T-helper 17 cell (primary cell): ENCODE measurements around the gene TUBA4B. TPM values are rescaled to one million over a fixed set of nuclear protein-coding genes. Genes with fewer than 3 reads are reported as not detected.

ENCODE experiments used
- ATAC-seq: fragments of 150-1000 bp; cut with Tn5 transposase; 2 replicates; pipeline ENCODE4 v1.10.0; 2021; ENCODE audit warnings: mild to moderate bottlenecking, moderate library complexity
- DNase-seq, 3 donors: peaks; one replicate each; pipeline versions ENCODE4 v3.0.0 to v3.0.0-alpha.2; 2020 to 2021
- H3K9me3 ChIP-seq: one replicate; pipeline ENCODE4 v1.7.0; 2013; ENCODE audit warnings: low read length, mild to moderate bottlenecking; ENCODE audit not compliant: control insufficient read depth, poor library complexity, severe bottlenecking
- H3K27ac Mint-ChIP-seq: one replicate; pipeline ENCODE4 v1.8.0; 2022; ENCODE audit warnings: mild to moderate bottlenecking, moderate library complexity, mixed read lengths
- H3K27me3 Mint-ChIP-seq: one replicate; pipeline ENCODE4 v1.8.0; 2022; ENCODE audit warnings: mixed read lengths
- H3K36me3 Mint-ChIP-seq: one replicate; pipeline ENCODE4 v1.8.0; 2022; ENCODE audit warnings: low read depth, mixed read lengths
- H3K4me1 Mint-ChIP-seq: one replicate; pipeline ENCODE4 v1.8.0; 2022; ENCODE audit warnings: mild to moderate bottlenecking, mixed read lengths
- H3K4me3 Mint-ChIP-seq: one replicate; pipeline ENCODE4 v1.8.0; 2022; ENCODE audit warnings: mild to moderate bottlenecking, moderate library complexity, mixed read lengths
- total RNA-seq, 4 donors: library from RNA in 2 of 4; stranded (reverse) in 2 of 4; gene quantifications; one replicate each; pipeline ENCODE4 v1.2.3 and lab custom pipeline; 2022 to 2026

The TUBA4B gene
- total RNA-seq, 2 donors from 2014 or later, result not detected

DNA sequence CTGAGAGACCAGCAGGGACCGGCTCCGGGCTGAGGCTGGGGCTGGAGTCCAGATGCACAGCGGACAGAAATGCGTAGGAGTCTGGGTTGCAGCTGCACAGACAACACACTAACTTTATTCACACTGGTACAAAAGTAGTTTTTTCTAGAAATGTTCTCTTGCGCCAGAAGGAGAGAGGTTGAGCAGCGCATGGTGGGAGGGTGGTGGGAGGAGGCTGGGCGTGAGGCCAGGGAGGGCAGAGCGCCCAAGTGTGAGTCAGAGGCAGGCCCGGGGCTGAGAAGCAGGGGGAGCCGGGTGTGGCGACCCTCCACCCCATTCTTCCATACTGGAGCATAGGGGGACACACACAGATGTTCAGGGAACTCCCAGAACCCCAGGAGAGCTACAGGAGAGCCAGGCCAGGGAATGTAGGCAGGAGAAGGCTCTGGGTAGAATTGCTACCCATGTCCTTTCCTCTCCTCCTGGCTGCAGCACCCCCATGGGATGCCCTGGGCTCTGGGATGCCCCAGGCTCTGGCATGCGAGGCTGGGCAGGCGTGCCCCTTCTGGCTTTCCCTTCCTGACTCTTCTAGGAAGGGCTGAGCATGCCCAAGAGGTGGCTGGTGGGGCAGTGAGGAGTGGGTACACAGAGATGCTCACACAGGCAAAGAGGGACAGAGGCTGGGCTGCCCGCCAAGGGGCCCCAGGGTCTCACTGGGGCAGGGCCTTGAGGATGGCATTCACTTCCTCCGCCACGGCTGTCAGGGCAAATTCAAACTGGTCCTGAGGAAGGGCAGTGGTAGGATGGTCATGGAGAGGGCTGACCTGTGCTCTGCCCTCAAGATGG, 36.7 kb downstream of the TUBA4B start:
- H3K4me3 Mint-ChIP-seq, result no peak overlapping the region
- H3K27me3 Mint-ChIP-seq, result no peaks in the 10 kb centered on the region
- ATAC-seq, result no peak
- DNase-seq, result no peak
- peaks cover 6% of the 10 kb centered on the region for H3K4me1 Mint-ChIP-seq
- H3K9me3 ChIP-seq, result no peaks in the 10 kb centered on the region
- H3K36me3 Mint-ChIP-seq, result no peaks in the 10 kb centered on the region
- H3K27ac Mint-ChIP-seq, result no peak overlapping the region

DNA sequence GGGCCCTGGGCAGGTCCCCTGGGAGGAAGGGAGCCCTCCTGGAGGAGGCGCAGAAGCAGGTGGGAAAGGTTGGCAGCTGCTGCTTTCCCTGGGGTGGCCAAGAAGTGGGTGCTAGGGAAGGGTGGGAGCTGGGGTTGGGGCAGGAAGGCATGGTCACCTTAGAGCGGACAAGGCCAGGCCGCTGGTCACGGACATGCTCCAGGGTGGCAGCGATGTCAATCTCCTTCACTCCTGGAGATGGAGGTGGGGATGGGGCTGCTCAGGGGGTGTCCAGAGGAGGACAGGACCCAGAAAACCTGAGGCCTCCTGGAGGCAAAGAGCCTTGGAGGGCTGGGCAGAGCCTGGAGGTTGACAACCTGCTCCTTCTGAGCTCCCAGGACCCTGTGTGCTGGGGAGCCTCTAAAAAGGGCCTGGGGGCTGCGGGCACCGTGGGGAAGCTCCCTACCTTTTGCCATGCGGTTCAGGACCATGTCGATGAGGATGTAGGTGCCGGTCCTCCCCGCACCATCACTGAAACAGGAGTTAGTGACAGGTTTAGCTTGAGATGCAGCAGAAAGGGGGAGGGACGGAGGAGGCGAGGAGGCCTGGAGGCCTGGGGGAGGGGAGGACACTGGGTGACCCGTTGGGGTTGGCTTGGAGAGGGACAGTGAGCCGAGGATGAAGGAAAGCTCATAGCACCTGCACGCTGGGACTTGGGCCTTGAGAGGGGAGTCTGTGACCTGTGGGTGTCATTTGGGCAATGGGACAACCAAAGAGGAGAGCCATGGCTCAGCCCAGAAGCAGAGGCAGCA, 37.5 kb downstream of the TUBA4B start:
- ATAC-seq (no peak), DNase-seq (no peak)
- H3K4me1 Mint-ChIP-seq, result peaks cover 6% of the 10 kb centered on the region
- no peak overlapping the region for H3K4me3 Mint-ChIP-seq
- no peak overlapping the region for H3K27ac Mint-ChIP-seq
- no peaks in the 10 kb centered on the region for H3K27me3 Mint-ChIP-seq
- no peaks in the 10 kb centered on the region for H3K36me3 Mint-ChIP-seq
- no peaks in the 10 kb centered on the region for H3K9me3 ChIP-seq

DNA sequence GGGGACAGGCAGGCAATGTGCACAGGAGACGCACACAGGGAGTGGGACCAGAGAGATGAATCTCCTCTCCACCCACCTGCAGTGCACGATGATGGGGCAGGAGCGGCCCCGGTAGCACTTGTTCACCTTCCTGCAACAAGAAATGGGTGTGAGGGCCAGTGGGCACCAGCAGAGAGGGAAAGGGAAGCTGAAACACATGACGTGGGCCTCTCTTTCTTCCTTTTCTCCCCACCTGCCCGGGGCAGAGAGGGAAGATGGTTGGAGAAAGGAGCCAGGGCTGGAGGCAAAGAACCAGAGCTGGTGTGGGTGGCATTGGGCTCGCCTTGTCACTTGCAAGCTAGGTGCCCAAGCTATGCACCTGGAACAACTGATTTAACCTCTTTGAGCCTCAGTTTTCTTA, 38.4 kb downstream of the TUBA4B start:
- DNase-seq (no peak), ATAC-seq (no peak)
- Mint-ChIP-seq H3K4me3 (no peak overlapping the region), H3K36me3 (no peaks in the 10 kb centered on the region), H3K4me1 (peaks cover 10% of the 10 kb centered on the region), H3K27ac (no peak overlapping the region), H3K27me3 (no peaks in the 10 kb centered on the region)
- H3K9me3 ChIP-seq, result no peaks in the 10 kb centered on the region

DNA sequence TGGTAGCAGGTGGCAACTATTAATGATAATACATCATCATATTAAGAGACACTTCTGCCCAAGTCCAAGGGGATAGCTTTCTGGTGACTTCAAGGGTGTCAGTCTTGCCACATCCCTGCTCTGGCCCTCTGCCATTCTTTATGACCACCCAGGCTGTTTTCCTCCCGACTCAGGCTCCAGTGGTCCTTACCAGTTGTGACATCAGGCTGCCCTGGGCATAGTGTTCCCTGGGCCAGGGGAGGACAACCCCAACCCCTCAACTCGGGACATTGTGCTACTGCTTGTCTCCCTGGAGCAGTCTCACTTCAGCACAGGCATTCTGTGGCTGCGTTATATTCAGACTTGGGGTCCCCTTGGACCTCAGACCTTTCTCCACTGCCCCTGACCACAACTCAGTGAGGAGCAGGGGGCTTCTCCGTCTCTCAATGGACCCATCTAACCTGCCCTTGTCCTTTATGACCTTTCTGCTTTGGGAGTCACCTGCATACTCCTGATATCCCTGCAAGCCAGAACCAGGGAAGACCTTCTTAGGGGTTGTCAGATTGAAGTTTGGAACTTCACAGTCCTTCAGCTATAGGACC, 39.0 kb downstream of the TUBA4B start:
- Mint-ChIP-seq H3K36me3 (no peaks in the 10 kb centered on the region), H3K4me1 (peaks cover 11% of the 10 kb centered on the region), H3K27me3 (no peaks in the 10 kb centered on the region), H3K27ac (no peak overlapping the region), H3K4me3 (no peak overlapping the region)
- no peaks in the 10 kb centered on the region for H3K9me3 ChIP-seq
- ATAC-seq (no peak), DNase-seq (no peak)

DNA sequence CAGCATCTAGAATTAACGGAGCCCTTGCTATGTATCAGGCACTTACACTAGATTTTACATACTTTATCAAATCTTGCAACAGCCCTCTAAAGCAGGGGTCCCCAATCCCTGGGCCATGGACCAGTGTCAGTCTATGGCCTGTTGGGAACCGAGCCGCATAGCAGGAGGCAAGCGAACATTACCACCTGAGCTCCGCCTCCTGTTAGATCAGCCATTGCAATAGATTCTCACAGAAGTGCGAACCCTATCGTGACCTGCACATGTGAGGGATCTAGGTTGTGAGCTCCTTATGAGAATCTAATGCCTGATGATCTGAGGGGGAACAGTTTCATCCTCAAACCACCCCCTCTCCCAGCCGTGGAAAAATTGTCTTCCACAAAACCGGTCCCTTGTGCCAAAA, 39.6 kb downstream of the TUBA4B start:
- Mint-ChIP-seq H3K27me3 (no peaks in the 10 kb centered on the region), H3K4me3 (no peak overlapping the region), H3K4me1 (peaks cover 11% of the 10 kb centered on the region), H3K36me3 (no peaks in the 10 kb centered on the region), H3K27ac (no peak overlapping the region)
- no peak for DNase-seq
- no peaks in the 10 kb centered on the region for H3K9me3 ChIP-seq
- no peak for ATAC-seq

DNA sequence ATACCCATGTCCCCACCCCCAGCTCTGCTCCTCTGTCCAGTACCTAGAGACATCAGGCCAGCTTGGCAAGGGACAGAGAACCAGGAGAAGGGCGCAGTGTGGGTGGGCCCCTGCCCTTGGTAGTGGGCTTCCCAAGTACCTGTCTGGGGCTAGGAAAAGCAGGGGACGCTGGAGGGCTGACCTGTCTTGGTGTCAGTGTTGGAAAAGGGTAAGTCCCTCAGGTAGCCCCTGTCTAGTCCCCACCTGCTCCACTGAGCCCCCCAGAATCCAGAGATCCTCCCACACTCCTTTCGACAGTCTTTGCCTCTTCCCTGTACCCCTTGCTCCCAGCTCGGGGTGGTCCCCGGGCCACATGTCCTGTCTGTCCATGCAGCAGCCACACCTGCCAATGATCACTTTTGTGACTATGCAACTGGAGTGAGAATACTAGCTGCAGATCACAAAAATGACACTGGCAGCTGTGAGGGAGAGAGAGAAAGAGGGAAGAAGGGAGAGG, 40.7 kb downstream of the TUBA4B start:
- ATAC-seq, result no peak
- peak overlapping the region; percentile 66 for H3K27ac Mint-ChIP-seq
- H3K9me3 ChIP-seq, result no peaks in the 10 kb centered on the region
- no peaks in the 10 kb centered on the region for H3K36me3 Mint-ChIP-seq
- peaks cover 11% of the 10 kb centered on the region for H3K4me1 Mint-ChIP-seq
- peak overlapping the region; percentile 90 for H3K4me3 Mint-ChIP-seq
- H3K27me3 Mint-ChIP-seq, result no peaks in the 10 kb centered on the region
- DNase-seq, result no peak

DNA sequence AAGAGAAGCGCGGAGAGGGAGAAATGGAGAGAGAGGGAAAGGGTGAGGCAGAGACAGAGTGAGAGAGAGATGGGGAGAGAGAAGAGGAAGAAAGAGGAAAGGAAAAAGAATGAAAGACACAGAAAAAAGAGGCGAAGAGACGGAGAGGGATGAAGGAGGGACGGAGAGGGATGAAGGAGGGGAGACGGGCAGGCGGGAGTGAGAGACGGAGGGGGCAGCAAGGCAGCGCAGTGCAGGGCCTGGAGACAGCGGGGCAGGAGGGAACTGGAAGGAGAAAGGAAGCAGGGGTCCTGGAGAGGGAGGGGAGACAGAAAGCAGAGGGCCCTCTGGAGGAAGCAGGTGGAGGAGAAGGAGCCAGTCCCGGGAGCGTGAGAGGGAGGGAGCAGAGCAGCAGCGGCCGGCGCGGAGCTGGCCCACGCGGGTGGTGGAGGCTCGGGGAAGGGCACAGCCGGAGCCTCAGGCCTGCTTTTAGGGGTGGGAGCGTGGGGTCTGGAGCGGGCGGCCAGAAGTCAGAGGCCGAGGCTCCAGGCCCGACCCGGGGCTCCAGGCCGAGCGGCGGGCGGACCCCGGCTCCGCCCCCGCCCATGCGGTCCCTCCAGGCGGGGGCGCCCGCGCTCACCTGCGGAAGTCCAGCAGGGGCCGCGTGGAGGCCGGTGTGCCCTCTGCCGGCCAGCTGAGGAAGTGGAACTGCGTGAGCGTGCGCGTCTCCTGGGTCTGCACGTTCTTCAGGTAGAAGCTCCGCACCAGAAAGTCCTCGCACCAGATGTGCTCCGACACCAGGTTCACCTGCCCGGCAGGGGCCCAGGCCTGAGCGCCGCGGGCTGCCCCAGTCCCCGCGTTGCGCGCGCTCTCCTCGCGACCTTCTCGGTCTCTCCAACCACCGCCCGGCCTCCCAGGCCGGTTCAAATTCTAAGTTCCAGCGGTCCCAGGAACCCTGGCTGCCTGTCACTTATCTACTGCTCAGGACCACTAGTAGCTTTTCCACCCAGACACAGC, 41.6 kb downstream of the TUBA4B start:
- H3K27ac Mint-ChIP-seq, result peak overlapping the region; percentile 66
- H3K36me3 Mint-ChIP-seq, result no peaks in the 10 kb centered on the region

DNA sequence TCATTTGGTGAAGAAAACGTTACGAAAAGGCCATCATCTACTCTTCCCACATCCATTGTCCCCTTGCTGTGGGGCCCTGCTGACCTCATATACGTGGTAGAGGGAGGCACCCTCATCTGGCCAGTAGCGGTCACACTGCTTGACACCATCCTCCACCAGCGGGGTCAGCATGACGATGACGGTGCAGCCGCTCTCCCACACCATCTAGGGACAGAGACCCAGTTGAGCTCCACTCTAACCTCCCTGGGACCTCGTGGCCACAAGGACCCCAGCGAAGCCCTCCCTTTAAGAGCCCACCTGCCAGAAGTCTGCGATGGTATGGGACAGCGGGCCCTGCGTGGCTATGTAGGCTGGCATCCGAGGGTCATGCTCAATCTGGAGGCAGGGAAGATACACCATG, 43.1 kb downstream of the TUBA4B start:
- Mint-ChIP-seq H3K4me1 (peaks cover 15% of the 10 kb centered on the region), H3K27me3 (peaks cover 15% of the 10 kb centered on the region), H3K4me3 (no peak overlapping the region), H3K36me3 (no peaks in the 10 kb centered on the region), H3K27ac (peak overlapping the region; percentile 1)
- DNase-seq, result no peak
- no peak for ATAC-seq
- no peaks in the 10 kb centered on the region for H3K9me3 ChIP-seq

More for the DNA sequence above, 41.6 kb downstream of the TUBA4B start:
- Mint-ChIP-seq H3K4me1 (peaks cover 14% of the 10 kb centered on the region), H3K27me3 (peaks cover 1% of the 10 kb centered on the region), H3K4me3 (peak overlapping the region; percentile 90)
- no peaks in the 10 kb centered on the region for H3K9me3 ChIP-seq
- DNase-seq (peak; percentile 83 to 90 (median 89)), ATAC-seq (peak; percentile 97)

DNA sequence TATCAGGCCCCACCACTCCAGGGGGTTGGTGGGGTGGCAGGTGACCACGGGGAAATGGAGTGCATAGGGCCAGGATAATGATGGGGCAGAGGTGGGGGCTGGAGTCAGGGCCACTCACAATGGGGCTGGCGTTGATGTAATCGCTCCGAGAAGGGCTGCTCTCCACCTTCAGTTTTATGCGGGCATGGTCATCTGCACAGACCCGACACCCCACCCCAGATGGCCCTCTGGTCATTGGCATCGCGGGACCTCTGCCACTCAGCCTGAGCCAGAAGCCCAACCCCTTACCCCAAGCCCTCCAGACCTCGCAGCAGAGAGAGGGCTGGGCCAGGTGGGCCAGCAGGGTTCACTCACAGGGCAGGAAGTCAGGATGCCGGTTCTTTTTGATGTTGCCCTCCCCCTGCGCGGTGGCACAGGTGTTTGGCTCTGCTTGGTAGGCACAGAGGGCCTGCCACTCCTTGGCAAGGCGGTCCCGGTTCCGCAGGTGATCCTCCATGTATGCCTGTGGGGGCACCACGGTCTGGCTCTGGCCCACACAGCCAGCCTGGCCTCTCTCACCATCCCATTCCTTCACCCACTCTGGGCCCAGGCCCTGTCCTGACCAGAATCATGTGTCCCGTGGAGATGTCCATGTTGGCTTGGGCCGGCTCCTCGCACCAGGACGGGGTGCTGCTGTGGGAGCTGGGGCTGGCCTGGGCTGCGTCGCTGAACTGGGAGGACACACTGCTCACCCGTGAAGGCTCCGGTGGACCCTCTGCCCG, 43.8 kb downstream of the TUBA4B start:
- peaks cover 22% of the 10 kb centered on the region for H3K27me3 Mint-ChIP-seq
- no peak overlapping the region for H3K4me3 Mint-ChIP-seq
- no peak for DNase-seq
- H3K27ac Mint-ChIP-seq, result no peak overlapping the region
- no peak for ATAC-seq
- no peaks in the 10 kb centered on the region for H3K9me3 ChIP-seq
- H3K36me3 Mint-ChIP-seq, result no peaks in the 10 kb centered on the region
- H3K4me1 Mint-ChIP-seq, result peaks cover 19% of the 10 kb centered on the region

DNA sequence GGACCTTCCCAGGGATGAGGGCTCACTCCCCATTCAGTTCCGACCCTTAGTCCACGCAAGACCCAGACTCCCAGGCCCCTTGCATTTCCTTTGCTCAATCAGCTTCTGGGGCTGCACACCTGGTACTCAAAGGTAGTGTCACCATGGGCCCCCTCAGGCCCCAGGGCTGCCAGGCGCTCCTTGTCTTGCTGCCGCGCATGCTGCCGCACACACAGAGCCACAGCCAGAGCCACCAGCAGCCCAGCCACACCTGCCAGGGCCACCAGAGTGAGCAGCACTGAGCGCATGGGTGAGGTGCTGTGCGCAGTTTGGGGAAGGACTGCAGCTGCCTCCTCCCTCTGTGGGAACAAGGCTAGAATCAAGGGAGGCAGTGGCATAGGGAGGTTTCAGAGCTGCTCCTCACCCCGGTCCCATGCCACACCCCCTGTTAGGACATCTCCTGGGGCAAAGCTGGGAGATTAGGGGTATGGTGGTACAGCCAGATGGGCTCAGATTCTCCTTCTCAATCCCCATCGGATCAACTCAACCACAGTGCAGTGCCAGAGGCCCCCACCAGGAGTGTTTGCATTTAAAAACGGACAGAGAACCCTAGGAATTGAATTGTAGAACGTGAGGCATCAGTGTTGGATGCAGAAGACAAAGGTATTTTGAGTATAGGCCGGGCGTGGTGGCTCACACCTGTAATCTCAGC, 44.9 kb downstream of the TUBA4B start:
- Mint-ChIP-seq H3K36me3 (no peaks in the 10 kb centered on the region), H3K4me3 (no peak overlapping the region), H3K4me1 (peaks cover 19% of the 10 kb centered on the region), H3K27ac (peak overlapping the region; percentile 29), H3K27me3 (peaks cover 33% of the 10 kb centered on the region)
- H3K9me3 ChIP-seq, result no peaks in the 10 kb centered on the region
- ATAC-seq (no peak), DNase-seq (no peak)

DNA sequence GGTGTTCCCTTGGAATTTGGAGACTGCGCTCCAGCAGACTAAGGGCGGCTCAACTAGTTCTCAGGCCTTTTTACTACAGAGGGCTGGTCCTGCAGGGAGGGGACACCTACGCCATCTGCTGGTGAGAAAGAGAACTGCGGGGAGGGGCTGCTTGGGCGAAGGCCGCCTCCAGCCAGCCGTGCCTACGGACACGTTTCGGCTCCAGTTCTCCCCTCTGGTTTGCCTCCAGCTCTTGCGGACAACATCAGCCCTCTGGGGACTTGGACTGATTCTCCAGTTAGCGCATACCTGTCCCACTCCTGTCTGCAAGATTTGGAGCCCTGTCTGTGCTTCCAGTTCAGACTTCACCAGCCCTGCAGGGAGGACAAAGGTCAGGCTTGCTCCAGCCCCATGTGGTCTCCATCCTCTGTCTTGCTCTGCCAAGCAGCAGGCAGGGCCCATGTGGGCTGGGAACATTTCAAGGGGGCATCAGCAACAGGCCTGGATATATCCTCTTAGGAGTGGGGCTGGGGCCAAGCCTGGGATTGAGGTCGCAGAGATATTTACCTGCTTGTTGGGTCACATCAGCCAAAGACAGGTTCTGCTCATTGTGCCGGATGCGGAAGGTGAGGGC, 45.8 kb downstream of the TUBA4B start:
- peaks cover 42% of the 10 kb centered on the region for H3K27me3 Mint-ChIP-seq
- no peaks in the 10 kb centered on the region for H3K36me3 Mint-ChIP-seq
- no peak overlapping the region for H3K27ac Mint-ChIP-seq
- peak; percentile 63 for ATAC-seq
- H3K9me3 ChIP-seq, result no peaks in the 10 kb centered on the region
- no peak overlapping the region for H3K4me3 Mint-ChIP-seq
- peak; percentile 70 to 89 (median 77) for DNase-seq
- peaks cover 19% of the 10 kb centered on the region for H3K4me1 Mint-ChIP-seq
